ENCODE data around the gene ARHGDIA. TPM values are rescaled to one million over a fixed set of nuclear protein-coding genes. Genes with fewer than 3 reads are reported as not detected.

The ARHGDIA gene
- total RNA-seq, 1 experiment from 2014 or later: 304 TPM

GRCh38 chr17:81819708-81820107, 51.4 kb downstream of the ARHGDIA start:
- Histone ChIP-seq H3K4me3 (no peak overlapping the region), H3K36me3 (peaks cover 22% of the 10 kb centered on the region), H3K27ac (no peak overlapping the region), H3K4me1 (replicated peaks) (peaks cover 36% of the 10 kb centered on the region), H3K9me3 (replicated peaks) (no peaks in the 10 kb centered on the region; the same call in 1 of the 2 replicates), H3K27me3 (replicated peaks) (peaks cover 10% of the 10 kb centered on the region; the same call in 1 of the 2 replicates)
- no peak for DNase-seq (ENCODE audit: low read depth in 1 of 2, low spot score in 2 of 2)

- Histone ChIP-seq H3K9me3 (replicated peaks) (no peaks in the 10 kb centered on the region; the same call in 1 of the 2 replicates), H3K4me3 (no peak overlapping the region), H3K36me3 (peaks cover 9% of the 10 kb centered on the region), H3K27ac (no peak overlapping the region), H3K27me3 (replicated peaks) (peaks cover 16% of the 10 kb centered on the region), H3K4me1 (replicated peaks) (peaks cover 37% of the 10 kb centered on the region)
- no peak for DNase-seq (ENCODE audit: low read depth in 1 of 2, low spot score in 2 of 2)
These were observed 53.4 kb downstream of the ARHGDIA start for GRCh38 chr17:81817758-81818147.

Other genes starting within 250 kb of the ARHGDIA start
- gene NPLOC4, start 234.2 kb downstream of the ARHGDIA start, total RNA-seq (2014; rRNA removed; shearing (Covaris generic)): 72.7 and 111 TPM in 2 replicates
- gene TSPAN10, start 234.1 kb downstream of the ARHGDIA start, total RNA-seq (2014; rRNA removed; shearing (Covaris generic)): 0.47 TPM in 1 of 2 replicates, not detected in the other
- not detected in 2 replicates for gene PDE6G, start 214.8 kb downstream of the ARHGDIA start, total RNA-seq (2014; rRNA removed; shearing (Covaris generic))
- gene OXLD1, start 204.7 kb downstream of the ARHGDIA start, total RNA-seq (2014; rRNA removed; shearing (Covaris generic)): 49.7 and 82.3 TPM in 2 replicates
- gene CCDC137, start 204.6 kb downstream of the ARHGDIA start, total RNA-seq (2014; rRNA removed; shearing (Covaris generic)): 41.2 and 48.5 TPM in 2 replicates
- gene ARL16, start 187.5 kb downstream of the ARHGDIA start, total RNA-seq (2014; rRNA removed; shearing (Covaris generic)): 41.0 and 53.3 TPM in 2 replicates
- gene HGS, start 187.3 kb downstream of the ARHGDIA start, total RNA-seq (2014; rRNA removed; shearing (Covaris generic)): 126 and 146 TPM in 2 replicates
- 19.5 and 34.3 TPM in 2 replicates for gene MRPL12, start 168.0 kb downstream of the ARHGDIA start, total RNA-seq (2014; rRNA removed; shearing (Covaris generic))
- 26.5 and 29.2 TPM in 2 replicates for gene SLC25A10, start 159.1 kb downstream of the ARHGDIA start, total RNA-seq (2014; rRNA removed; shearing (Covaris generic))
- not detected in 2 replicates for gene GCGR, start 67.2 kb downstream of the ARHGDIA start, total RNA-seq (2014; rRNA removed; shearing (Covaris generic))
- 154 and 180 TPM in 2 replicates for gene MCRIP1, start 38.0 kb downstream of the ARHGDIA start, total RNA-seq (2014; rRNA removed; shearing (Covaris generic))
- not detected in 2 replicates for gene PPP1R27, start 36.3 kb downstream of the ARHGDIA start, total RNA-seq (2014; rRNA removed; shearing (Covaris generic))
- 1,635 and 2,300 TPM in 2 replicates for gene P4HB, start 10.8 kb downstream of the ARHGDIA start, total RNA-seq (2014; rRNA removed; shearing (Covaris generic))
- 482 and 554 TPM in 2 replicates for gene ALYREF, start 20.2 kb upstream of the ARHGDIA start, total RNA-seq (2014; rRNA removed; shearing (Covaris generic))
- gene ANAPC11, start 20.4 kb upstream of the ARHGDIA start, total RNA-seq (2014; rRNA removed; shearing (Covaris generic)): 416 and 712 TPM in 2 replicates
- 0.56 and 0.84 TPM in 2 replicates for gene NPB, start 30.9 kb upstream of the ARHGDIA start, total RNA-seq (2014; rRNA removed; shearing (Covaris generic))
- gene PCYT2, start 40.1 kb upstream of the ARHGDIA start, total RNA-seq (2014; rRNA removed; shearing (Covaris generic)): 68.8 and 74.2 TPM in 2 replicates
- gene SIRT7, start 46.8 kb upstream of the ARHGDIA start, total RNA-seq (2014; rRNA removed; shearing (Covaris generic)): 23.9 and 34.7 TPM in 2 replicates
- gene MAFG, start 56.4 kb upstream of the ARHGDIA start, total RNA-seq (2014; rRNA removed; shearing (Covaris generic)): 25.2 and 30.9 TPM in 2 replicates
- 67.3 and 83.5 TPM in 2 replicates for gene PYCR1, start 66.0 kb upstream of the ARHGDIA start, total RNA-seq (2014; rRNA removed; shearing (Covaris generic))
- gene MYADML2, start 75.9 kb upstream of the ARHGDIA start, total RNA-seq (2014; rRNA removed; shearing (Covaris generic)): not detected in 2 replicates
- gene NOTUM, start 89.8 kb upstream of the ARHGDIA start, total RNA-seq (2014; rRNA removed; shearing (Covaris generic)): 1.4 and 2.4 TPM in 2 replicates
- 38.5 and 55.4 TPM in 2 replicates for gene ASPSCR1, start 106.3 kb upstream of the ARHGDIA start, total RNA-seq (2014; rRNA removed; shearing (Covaris generic))
- 180 and 261 TPM in 2 replicates for gene CENPX, start 151.5 kb upstream of the ARHGDIA start, total RNA-seq (2014; rRNA removed; shearing (Covaris generic))
- 35.2 and 41.2 TPM in 2 replicates for gene LRRC45, start 152.0 kb upstream of the ARHGDIA start, total RNA-seq (2014; rRNA removed; shearing (Covaris generic))
- gene RAC3, start 160.3 kb upstream of the ARHGDIA start, total RNA-seq (2014; rRNA removed; shearing (Covaris generic)): 9.9 TPM in 2 replicates
- 128 and 176 TPM in 2 replicates for gene DCXR, start 166.4 kb upstream of the ARHGDIA start, total RNA-seq (2014; rRNA removed; shearing (Covaris generic))
- gene RFNG, start 180.5 kb upstream of the ARHGDIA start, total RNA-seq (2014; rRNA removed; shearing (Covaris generic)): 16.7 and 23.8 TPM in 2 replicates
- gene GPS1, start 180.6 kb upstream of the ARHGDIA start, total RNA-seq (2014; rRNA removed; shearing (Covaris generic)): 223 and 226 TPM in 2 replicates
- gene DUS1L, start 194.5 kb upstream of the ARHGDIA start, total RNA-seq (2014; rRNA removed; shearing (Covaris generic)): 181 and 210 TPM in 2 replicates
- gene FASN, start 226.9 kb upstream of the ARHGDIA start, total RNA-seq (2014; rRNA removed; shearing (Covaris generic)): 54.6 and 77.6 TPM in 2 replicates

Measured in SJSA1 (cell line).